Osteocyte (in vitro differentiated cells): Measurements from ENCODE around the gene SPTSSA. TPM values are rescaled to one million over a fixed set of nuclear protein-coding genes. Genes with fewer than 3 reads are reported as not detected.

ENCODE experiments used
- DNase-seq: peaks from one replicate; pipeline ENCODE4 v3.0.0; 2021; ENCODE audit warnings: mixed read lengths; ENCODE audit not compliant: unreplicated experiment; ENCODE audit errors: extremely low spot score
- H3K27ac Mint-ChIP-seq: one replicate; pipeline ENCODE4 v1.8.0; 2021; ENCODE audit warnings: mild to moderate bottlenecking, mixed read lengths; ENCODE audit not compliant: unreplicated experiment
- H3K27me3 Mint-ChIP-seq: one replicate; pipeline ENCODE4 v1.8.0; 2021; ENCODE audit warnings: mixed read lengths; ENCODE audit not compliant: unreplicated experiment
- H3K36me3 Mint-ChIP-seq: one replicate; pipeline ENCODE4 v1.8.0; 2021; ENCODE audit warnings: mixed read lengths; ENCODE audit not compliant: unreplicated experiment
- H3K4me1 Mint-ChIP-seq: one replicate; pipeline ENCODE4 v1.8.0; 2021; ENCODE audit warnings: mixed read lengths; ENCODE audit not compliant: unreplicated experiment
- H3K4me3 Mint-ChIP-seq: one replicate; pipeline ENCODE4 v1.8.0; 2021; ENCODE audit warnings: mild to moderate bottlenecking, moderate library complexity, mixed read lengths; ENCODE audit not compliant: unreplicated experiment
- H3K9me3 Mint-ChIP-seq: one replicate; pipeline ENCODE4 v1.8.0; 2021; ENCODE audit warnings: mixed read lengths; ENCODE audit not compliant: unreplicated experiment
- total RNA-seq: library from RNA; stranded (reverse); gene quantifications from 2 replicates; pipeline ENCODE4 v1.2.1, GENCODE V29; 2021
- TF ChIP-seq, protein P1 (sequence below): fragments of 200-600 bp; sonication (generic); IDR thresholded peaks from 2 replicates; pipeline ENCODE4 v1.5.0; 2021; ENCODE audit warnings: antibody characterized with exemption, mild to moderate bottlenecking, moderate library complexity

Gene SPTSSA
- total RNA-seq, 1 donor from 2014 or later: 17.8 TPM

- Mint-ChIP-seq H3K9me3 (peaks cover under 1% of the 10 kb centered on the region), H3K36me3 (peaks cover 3% of the 10 kb centered on the region)
Observed at GRCh38 chr14:34426313-34427295, 35.4 kb downstream of the SPTSSA start.

GRCh38 chr14:34425095-34425851 lies 36.8 kb downstream of the SPTSSA start:
- TF ChIP-seq, protein P1, sequence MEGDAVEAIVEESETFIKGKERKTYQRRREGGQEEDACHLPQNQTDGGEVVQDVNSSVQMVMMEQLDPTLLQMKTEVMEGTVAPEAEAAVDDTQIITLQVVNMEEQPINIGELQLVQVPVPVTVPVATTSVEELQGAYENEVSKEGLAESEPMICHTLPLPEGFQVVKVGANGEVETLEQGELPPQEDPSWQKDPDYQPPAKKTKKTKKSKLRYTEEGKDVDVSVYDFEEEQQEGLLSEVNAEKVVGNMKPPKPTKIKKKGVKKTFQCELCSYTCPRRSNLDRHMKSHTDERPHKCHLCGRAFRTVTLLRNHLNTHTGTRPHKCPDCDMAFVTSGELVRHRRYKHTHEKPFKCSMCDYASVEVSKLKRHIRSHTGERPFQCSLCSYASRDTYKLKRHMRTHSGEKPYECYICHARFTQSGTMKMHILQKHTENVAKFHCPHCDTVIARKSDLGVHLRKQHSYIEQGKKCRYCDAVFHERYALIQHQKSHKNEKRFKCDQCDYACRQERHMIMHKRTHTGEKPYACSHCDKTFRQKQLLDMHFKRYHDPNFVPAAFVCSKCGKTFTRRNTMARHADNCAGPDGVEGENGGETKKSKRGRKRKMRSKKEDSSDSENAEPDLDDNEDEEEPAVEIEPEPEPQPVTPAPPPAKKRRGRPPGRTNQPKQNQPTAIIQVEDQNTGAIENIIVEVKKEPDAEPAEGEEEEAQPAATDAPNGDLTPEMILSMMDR: no peak
- no peaks in the 10 kb centered on the region for H3K27me3 Mint-ChIP-seq
- DNase-seq: no peak
- no peaks in the 10 kb centered on the region for H3K4me1 Mint-ChIP-seq
- peaks cover 7% of the 10 kb centered on the region for H3K9me3 Mint-ChIP-seq
- no peak overlapping the region for H3K4me3 Mint-ChIP-seq
- no peaks in the 10 kb centered on the region for H3K36me3 Mint-ChIP-seq
- H3K27ac Mint-ChIP-seq: no peak overlapping the region

More at GRCh38 chr14:34426313-34427295, 35.4 kb downstream of the SPTSSA start:
- no peak overlapping the region for H3K4me3 Mint-ChIP-seq
- DNase-seq: no peak
- no peak overlapping the region for H3K27ac Mint-ChIP-seq
- no peaks in the 10 kb centered on the region for H3K27me3 Mint-ChIP-seq
- TF ChIP-seq, protein P1: no peak
- H3K4me1 Mint-ChIP-seq: no peaks in the 10 kb centered on the region

DNA sequence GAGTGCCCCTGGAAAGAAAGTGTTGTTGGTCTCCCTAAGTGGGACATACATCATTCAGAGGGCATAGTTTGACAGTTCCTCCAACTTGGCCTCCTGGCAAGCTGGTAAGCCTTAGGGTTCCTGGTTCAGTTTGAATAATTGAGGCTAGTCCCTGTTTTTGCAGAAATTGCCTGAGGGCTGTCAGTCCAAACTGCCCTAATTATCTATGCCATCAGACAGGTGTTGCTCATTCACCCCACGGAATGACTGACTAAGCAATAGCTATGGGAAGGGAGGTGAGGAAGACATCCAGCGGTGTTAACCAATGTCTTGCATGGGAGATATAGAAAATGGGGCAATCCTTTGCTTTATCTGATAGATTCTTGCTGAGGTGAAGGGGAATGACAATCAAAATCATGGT lies 37.6 kb downstream of the SPTSSA start:
- no peak overlapping the region for H3K27ac Mint-ChIP-seq

DNA sequence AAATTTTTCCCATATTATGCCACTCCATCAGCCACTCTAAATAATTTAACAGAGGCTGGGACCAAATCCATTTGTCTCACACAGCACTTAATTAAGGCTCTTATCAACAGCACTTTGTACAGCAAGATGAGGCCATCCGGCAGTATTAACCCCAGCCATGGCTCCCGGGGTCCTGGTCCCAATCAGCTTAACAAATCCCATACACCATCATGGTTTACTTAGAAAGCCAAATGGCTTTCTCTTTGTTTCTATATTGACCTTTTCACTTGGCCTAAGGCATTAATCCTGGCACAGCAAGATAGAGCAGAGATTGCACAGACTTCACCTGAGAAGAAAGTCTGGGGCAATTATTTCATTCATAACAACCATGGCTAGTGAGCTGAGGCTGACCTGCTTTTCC lies 38.6 kb downstream of the SPTSSA start:
- no peaks in the 10 kb centered on the region for H3K27me3 Mint-ChIP-seq
- H3K27ac Mint-ChIP-seq: no peak overlapping the region
- H3K9me3 Mint-ChIP-seq: peaks cover 7% of the 10 kb centered on the region
- H3K4me1 Mint-ChIP-seq: no peaks in the 10 kb centered on the region
- no peak overlapping the region for H3K4me3 Mint-ChIP-seq
- TF ChIP-seq, protein P1: no peak
- no peaks in the 10 kb centered on the region for H3K36me3 Mint-ChIP-seq
- DNase-seq: no peak

More for the DNA sequence above, 37.6 kb downstream of the SPTSSA start:
- Mint-ChIP-seq H3K36me3 (no peaks in the 10 kb centered on the region), H3K4me1 (no peaks in the 10 kb centered on the region), H3K4me3 (no peak overlapping the region), H3K9me3 (peaks cover 7% of the 10 kb centered on the region), H3K27me3 (no peaks in the 10 kb centered on the region)
- no peak for DNase-seq
- TF ChIP-seq, protein P1: no peak
